Fibroblast of upper back skin (primary cell): ENCODE results near the gene CLIC1.

Experiments used
- DNase-seq: peaks from one replicate; pipeline ENCODE4 v3.0.0-alpha.2; 2013

CLIC1 gene

DNA sequence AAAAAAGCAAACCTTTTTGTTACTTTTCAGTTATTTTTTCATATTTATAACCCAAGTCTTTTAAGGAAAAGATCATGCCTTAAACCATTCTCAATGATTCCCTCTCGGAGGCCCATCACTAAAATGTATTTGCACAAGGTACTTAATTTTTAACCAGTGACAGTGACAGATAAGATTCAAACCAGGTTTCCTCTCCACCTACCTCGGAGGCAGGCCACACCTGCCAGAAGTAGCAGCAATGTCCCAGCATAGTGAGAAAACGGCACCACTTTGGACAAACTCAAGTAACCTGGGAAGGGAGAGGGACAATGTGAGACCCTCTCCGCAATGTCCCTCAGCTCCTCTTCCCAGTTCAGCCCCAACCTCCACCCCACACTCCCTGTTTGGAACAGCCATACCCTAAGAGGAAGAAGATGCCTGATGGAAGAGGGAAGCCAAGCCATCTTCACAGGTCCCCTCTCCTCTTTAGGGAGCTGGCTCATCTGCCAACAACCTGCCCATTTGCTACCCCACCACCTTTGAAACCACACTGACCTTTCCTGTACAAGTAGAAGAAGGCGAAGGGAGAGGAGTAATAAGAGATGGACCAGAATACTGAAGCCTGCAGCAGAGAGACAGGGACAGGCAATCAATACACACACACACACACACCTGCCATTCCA, 35.5 kb downstream of the CLIC1 start:
- no peak for DNase-seq

DNA sequence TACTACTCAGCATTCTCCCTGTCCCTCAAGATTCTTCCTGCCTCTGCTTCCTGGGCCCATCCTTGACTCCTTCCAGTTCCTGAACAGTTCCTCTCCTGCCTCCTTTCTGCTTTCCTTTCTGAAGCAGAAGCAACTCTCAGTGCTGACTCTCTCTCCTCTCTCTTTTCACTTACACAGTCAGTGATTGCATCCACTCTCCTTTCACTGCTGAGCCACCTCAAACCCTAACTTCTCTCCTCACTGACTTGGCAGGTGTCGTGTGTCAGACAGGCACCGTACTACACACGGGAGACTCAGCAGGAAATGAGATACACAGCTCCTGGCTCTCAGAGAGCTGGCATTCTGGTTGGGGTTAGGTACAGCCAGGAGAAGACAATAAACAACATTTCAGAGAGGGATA, 38.8 kb downstream of the CLIC1 start:
- no peak for DNase-seq

DNA sequence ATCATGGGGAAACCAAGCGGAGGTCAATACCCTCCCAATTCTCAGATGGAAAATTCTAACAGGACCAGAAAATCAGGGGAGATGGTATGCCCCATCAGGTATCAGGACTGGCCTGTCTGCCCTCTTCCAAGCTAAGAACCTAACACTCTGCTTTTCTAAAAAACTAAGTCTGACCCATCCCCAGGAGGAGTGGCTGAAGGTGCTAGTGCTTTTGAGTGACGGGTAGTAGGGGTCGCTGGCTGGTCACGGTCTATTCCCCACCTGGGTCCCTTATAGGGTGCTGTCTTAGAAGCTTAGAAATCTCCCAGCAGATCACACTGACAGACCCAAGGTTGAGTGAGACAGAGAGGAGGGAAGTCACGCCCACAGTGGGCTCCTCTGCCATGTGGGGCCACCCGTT, 42.8 kb downstream of the CLIC1 start:
- DNase-seq, result no peak

DNA sequence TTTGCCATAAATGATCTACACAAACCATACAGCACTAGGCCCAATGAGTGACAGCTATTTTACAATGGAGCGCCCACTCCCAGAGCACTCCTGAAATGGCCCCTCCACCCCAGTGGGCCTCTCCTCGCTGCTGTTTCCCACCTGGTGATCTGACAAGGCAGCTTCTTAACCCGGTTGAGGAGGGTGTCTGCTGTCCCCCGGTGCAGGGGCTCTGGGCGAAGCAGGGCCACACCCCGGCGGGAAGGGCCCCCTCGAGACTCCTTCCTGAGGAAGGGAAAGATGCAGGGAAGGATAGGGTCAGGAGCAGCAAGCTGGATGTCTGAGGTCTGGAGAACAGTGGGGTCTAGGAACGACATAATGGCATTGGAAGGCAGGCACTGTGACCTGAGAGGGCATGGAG, 43.4 kb downstream of the CLIC1 start:
- DNase-seq, result no peak

DNA sequence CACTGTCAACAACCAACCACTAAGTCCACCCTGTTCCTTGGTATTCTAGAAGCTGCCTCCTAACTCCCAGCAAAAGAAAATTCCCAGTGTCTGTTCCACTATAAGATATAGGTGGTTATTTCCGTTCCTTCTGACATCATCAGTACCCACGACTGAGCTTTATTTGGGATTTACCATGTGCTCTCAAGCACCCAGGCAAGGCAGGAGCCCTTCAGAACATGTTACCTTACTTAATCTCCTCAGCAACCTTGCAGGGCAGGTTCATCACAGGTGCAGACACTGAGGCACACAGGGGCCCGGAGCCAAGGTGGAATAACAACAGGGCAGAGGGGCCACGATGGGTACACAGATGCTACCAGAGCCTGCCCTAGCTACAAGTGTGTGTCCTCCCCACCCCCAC, 44.0 kb downstream of the CLIC1 start:
- no peak for DNase-seq

DNA sequence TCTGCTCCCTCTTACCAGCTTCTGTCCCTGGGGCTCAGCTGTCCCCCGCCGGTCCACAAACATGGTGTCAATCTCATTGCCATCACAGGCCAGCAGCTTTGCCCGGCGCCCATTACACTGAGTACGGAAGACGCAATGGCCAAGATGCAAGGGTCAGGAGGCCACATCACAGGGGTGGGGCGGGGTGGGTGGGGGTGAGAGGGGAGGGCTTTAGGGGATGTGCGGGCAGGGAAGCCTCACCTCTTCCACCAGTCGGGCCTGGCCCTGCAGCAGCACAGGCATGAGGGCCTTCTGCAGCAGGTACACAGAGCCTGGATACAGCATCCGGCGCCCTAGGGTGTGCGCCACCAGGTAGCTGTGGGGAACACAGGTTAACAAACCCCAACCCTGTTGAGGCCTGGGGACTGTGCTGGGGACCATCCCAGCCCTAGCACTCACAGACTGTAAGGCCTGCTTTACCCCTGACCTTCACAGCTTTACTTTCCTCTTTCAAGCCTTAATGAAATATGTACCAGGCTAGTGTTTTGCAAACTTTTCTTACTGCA, 44.7 kb downstream of the CLIC1 start:
- DNase-seq, result no peak

DNA sequence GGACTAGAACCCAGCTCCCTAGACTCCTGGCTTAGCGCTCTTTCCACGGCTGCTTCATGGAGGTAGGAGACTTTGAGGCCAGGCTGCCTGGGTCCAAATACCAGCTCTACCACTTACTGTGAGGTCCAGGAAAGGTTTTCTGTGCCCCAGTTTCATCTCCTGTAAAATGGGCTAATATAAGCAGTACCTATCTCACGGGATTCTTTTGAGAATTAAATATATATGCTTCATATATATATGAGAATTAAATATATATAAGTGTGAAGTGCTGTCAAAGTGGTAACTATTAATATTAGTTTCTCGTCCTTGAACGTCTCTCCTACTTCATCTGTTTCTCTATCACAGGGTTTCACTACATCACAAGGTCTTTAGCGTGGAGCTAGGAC, 45.3 kb downstream of the CLIC1 start:
- DNase-seq, result no peak

DNA sequence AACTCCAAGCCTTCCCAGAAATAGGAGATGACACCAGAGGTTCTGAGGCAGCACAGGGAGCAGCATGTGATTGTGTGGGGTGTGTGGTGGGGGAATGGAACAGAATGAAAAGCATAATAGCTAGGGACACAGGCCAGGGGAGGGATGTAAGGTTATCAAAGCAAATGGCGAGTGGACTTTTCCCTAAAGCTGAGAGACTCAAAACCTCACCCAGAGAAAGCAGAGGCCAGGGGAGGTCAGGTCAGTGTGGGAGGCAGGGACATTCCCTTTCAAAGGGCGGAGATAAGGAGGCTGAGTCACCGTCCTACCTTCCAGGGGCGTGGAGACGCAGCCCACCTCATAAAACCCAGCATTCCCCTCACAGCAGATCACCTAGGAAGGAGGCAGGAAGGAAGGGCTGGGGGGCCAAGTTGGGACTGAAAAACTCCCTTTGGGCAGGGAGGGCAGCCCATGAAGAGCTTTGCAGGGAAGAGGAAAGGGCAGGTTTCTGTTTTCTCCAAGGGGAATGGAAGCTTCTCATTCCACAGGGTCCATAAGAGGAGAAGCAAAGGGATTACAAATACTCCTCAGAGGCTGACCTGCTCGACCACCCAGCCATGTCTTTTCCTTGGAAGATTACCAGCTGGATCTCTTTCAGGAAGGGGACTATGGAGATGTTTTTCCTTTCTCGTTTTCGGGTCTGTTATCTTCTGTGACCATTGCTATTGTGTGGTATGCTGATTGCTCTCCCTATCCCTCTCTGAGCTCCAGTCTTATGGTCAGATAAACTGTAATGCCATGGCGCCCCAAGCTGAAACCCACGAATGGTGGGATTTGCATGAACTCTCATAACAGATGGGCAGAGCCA, 45.9 kb downstream of the CLIC1 start:
- DNase-seq, result no peak

DNA sequence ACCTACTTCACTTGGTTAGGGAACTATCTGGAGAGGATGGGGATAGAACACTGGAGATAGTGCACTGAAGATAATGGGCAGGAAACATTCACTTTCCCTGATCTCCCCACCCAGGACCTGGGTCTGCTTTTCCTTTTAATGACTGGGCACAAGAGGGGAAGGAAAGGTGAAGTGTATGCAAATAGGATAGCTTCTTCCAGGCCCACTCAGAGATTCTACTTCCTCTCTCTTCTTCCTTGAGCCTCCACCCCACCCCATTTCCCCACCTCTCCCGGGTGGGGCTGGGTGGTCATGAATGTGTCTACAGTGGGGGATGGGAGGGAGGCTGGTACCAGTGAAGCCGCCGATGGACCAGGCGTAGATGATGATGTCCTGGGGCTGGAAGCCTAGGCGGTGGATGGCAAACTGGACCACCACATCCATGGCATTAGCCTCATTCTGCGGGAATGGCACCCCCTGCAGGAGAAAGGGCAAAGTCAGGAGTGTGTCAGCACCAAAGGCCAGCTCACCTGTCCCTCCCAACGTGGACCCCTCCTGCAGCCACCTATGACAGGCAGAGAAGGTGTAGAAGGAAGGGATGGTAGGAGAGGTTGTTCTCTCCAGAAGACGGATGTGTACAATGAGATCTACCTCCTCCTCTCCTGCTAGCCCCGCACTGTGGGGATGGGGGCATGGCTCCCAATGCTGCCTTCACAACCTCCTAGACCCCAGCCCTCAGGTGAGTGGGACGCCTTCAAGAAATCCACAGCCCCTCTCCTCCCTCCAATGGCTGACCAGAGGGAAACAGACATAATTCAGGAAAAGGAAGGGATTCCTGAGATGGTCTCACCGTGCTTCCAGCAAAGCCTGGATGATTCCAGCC, 46.9 kb downstream of the CLIC1 start:
- DNase-seq, result no peak

DNA sequence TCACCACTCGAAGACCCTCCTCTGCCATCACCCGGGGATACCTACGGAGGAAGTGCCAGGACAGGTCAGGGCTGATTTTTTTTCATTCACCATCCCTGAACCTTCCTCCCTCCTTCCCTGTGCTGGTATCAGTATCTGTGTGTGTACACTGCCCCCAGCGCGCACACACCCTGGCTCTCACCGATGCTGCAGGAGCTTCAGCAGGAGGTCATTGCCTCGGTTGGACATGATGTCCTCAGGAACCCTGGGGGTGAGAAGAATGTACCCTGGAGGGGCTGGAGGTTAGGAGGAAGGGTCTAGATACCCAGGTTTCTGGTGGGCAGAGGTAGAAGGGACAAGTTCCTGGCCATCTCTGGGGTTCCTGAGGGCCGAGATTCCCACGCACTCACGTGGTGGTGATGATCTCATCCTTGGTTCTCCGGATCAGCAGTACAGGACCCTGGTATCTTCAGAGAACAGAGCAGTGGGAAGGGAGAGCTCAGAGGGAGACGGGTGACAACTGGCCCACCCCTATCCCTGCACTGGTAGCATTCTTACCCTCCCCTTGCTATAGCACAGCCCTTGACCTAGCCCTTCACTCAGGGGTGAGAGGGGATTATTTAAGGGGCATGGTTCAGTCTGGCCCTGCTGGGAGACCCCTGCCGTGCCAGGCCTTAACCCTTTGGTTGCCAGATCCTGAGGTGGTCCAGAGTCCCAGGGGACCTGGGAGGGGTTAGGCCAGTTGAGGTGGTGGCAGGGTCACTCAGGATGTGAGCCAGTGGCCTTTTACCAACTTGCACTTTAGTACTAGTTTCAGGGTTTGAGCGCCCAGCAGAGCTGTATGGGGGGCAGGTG, 48.3 kb downstream of the CLIC1 start:
- DNase-seq, result no peak

DNA sequence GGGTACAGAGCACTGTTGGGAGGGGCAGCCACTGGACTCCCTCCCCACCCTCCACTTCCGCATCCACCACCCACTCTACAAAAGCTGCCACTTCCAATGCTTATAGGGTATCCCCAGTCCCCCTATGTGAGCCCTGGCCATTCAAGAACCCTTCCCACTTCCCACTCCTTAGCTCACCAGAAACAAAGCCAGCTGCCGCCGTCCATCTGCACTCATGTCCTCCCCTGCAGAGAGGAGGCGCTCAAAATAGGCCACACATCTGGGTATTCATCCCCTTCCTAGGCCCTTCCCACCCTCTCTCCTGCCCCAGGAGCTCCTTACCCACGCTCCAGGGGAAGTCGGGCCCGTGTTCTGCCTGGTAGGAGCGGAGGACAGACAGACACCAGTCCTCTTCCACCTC, 49.0 kb downstream of the CLIC1 start:
- DNase-seq, result no peak

DNA sequence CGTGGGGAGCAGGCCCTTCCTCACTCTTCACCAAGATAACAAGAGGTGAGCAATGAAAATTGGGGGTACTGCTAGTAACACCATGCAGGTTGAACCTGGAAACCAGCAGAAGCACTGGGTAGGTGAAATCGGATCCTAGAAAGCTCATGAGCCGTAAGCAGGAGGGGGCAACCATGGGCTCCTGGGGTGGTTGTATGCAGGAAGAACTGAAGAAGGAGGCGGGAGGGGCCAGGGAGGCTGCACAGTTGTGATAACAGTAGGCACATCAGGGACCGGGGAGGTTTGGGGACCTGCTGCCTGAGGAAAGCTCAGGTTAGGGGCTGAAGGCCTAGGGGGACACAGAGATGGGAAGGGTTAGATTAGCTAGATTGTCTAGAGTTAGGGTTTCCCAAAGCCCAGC, 49.8 kb downstream of the CLIC1 start:
- DNase-seq, result no peak

DNA sequence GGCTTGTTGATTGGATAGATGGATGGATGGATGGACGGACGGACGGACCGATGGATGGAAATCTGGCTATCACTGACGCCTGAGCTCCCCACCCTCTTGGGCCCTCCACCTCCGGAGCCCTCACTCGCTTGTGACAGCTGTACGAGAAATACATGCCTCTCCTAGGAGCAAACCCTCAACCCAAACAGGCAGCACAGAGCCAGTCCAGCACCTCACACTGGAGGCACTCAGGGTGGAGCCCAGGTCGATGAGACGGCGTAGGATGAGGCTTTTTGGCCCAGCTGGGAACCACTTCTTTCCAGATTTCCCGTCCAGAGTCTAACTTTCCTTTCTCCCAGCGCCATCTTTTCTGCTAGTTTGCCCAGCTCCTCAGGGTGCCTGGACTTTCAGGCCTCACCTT, 52.7 kb downstream of the CLIC1 start:
- DNase-seq, result no peak

DNA sequence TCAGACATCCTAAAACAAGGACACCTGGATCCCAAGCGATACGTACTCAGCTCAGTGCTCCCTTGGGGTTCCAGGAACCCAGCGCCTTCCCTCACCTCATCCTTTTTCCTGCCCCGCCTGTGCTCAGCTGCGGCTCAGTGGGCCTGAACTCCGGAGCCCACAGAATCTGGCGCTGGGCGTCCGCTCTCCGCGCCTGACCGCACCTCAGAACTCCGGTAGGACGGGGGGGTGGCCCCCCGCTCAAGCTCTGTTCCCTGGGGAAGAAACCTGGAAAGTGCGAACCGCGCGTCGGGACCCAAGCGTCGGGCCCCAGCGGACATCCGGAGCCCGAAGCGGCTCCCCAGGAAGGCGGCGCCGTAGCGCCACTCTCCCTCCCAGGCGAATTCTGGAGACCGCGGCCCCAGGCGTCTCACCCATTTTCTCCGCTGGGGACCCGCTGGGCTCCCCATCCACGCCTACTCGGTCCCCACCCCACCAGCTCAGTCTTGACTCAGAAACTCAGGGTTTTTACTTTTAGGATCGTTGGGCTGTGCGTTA, 55.1 kb downstream of the CLIC1 start:
- peak; percentile 23 for DNase-seq
